Measurements from ENCODE around the gene CEBPZOS. TPM values are rescaled to one million over a fixed set of nuclear protein-coding genes. Genes with fewer than 3 reads are reported as not detected.

The CEBPZOS gene
- total RNA-seq, 1 experiment from 2014 or later, result 1.5 TPM

- Histone ChIP-seq H4K5ac (ENCODE audit: insufficient read length, low read depth, low read length) (no peak within 1 kb of the TSS), H2AFZ (ENCODE audit: low read length) (no peak within 1 kb of the TSS), H4K91ac (ENCODE audit: insufficient read length, low read depth, low read length) (no peak within 1 kb of the TSS), H3K4me2 (ENCODE audit: insufficient read depth, insufficient read length, low read length) (peak within 1 kb of the TSS; percentile 92), H4K8ac (replicated peaks; ENCODE audit: insufficient read length, low read depth, low read length) (no peak within 1 kb of the TSS), H3K9me3 (ENCODE audit: control insufficient read depth, low read depth, low read length) (no peaks in the 10 kb centered on the region), H3K79me1 (ENCODE audit: insufficient read depth, low read depth, low read length, poor library complexity, severe bottlenecking) (no peaks in the 10 kb centered on the region), H3K27ac (ENCODE audit: insufficient read length, low read depth, low read length) (no peak within 1 kb of the TSS), H3T11ph (ENCODE audit: low read length) (no peak within 1 kb of the TSS), H3K79me2 (ENCODE audit: insufficient read depth, low read length) (peaks cover 61% of the 10 kb centered on the region), H3K23me2 (ENCODE audit: insufficient read length, low read depth, low read length, poor library complexity, severe bottlenecking) (peaks cover 18% of the 10 kb centered on the region), H2BK15ac (ENCODE audit: low read depth, low read length) (no peak within 1 kb of the TSS), H3K4ac (ENCODE audit: low read depth, low read length) (no peak within 1 kb of the TSS), H2BK5ac (ENCODE audit: insufficient read length, low read length) (peak within 1 kb of the TSS; percentile 48), H3K14ac (ENCODE audit: insufficient read depth, low read length) (peak within 1 kb of the TSS; percentile 79), H3K9ac (ENCODE audit: extremely low read depth, insufficient read length, low read length) (peak within 1 kb of the TSS; percentile 64), H2BK120ac (ENCODE audit: low read depth, low read length, poor library complexity, severe bottlenecking) (no peak within 1 kb of the TSS), H2AK5ac (ENCODE audit: insufficient read length, low read length) (no peak within 1 kb of the TSS), H3K4me1 (ENCODE audit: insufficient read depth, low read length) (peaks cover 4% of the 10 kb centered on the region; the same call in 1 of the 2 replicates), H3K56ac (ENCODE audit: insufficient read length, low read depth, low read length) (no peak within 1 kb of the TSS), H3K27me3 (ENCODE audit: insufficient read depth, low read length) (no peaks in the 10 kb centered on the region), H2BK20ac (ENCODE audit: low read depth, low read length, poor library complexity, severe bottlenecking) (no peak within 1 kb of the TSS), H4K20me1 (ENCODE audit: control insufficient read depth, insufficient read depth, insufficient read length) (no peaks in the 10 kb centered on the region), H2BK12ac (ENCODE audit: insufficient read length, low read depth, low read length) (no peak within 1 kb of the TSS), H3K18ac (ENCODE audit: insufficient read length, low read depth, low read length) (no peak within 1 kb of the TSS), H3K23ac (ENCODE audit: insufficient read length, low read depth, low read length) (no peak within 1 kb of the TSS)
- DNase-seq, result peak; percentile 85
- no CpG with 5 or more reads among the region's 73 CpGs for WGBS (ENCODE audit: extremely low coverage, insufficient read length, low lambda C conversion rate)
- no peak for TF ChIP-seq CTCF (conservative IDR thresholded peaks at IDR 0.05)
- Mint-ChIP-seq H3K4me3 (no peak within 1 kb of the TSS), H3K27me3 (ENCODE audit: low read depth) (no peaks in the 10 kb centered on the region), H3K36me3 (ENCODE audit: insufficient read depth in 1 of 3, low read depth in 3 of 3) (peaks cover 34 to 61% (median 34%) of the 10 kb centered on the region in 3 experiments), H3K4me1 (peaks cover 42 to 56% of the 10 kb centered on the region in 2 experiments), H3K27ac (no peak within 1 kb of the TSS), H3K9me3 (peaks cover 0 to 3% of the 10 kb centered on the region in 2 experiments; a peak in 2 of 5 replicates)
Observed at GRCh38 chr2:37231241-37232130, 35.2 kb downstream of the CEBPZOS start, which contains the start of the genes CEBPZ and NDUFAF7. Gene CEBPZ, minus strand, starts transcription at chr2:37231596. Its CDS starts 29 bp downstream, at chr2:37231567. Gene NDUFAF7, plus strand, starts transcription at chr2:37231658. Its CDS starts 48 bp downstream, at chr2:37231706.
